ENCODE data around the gene VPS4B. TPM values are rescaled to one million over a fixed set of nuclear protein-coding genes. Genes with fewer than 3 reads are reported as not detected.
A peak's percentile ranks its signal among the peaks of the same experiment; 100 is the strongest.

Gene VPS4B
- total and polyA plus RNA-seq, 2 experiments from 2014 or later: 30.2 to 49.4 TPM

GRCh38 chr18:63373161-63373560 is 49.1 kb downstream of the VPS4B start:
- Mint-ChIP-seq H3K4me3 (no peak overlapping the region), H3K27me3 (ENCODE audit: insufficient read depth, low read depth, poor library complexity) (no peaks in the 10 kb centered on the region), H3K27ac (no peak overlapping the region), H3K9me3 (peaks cover 28% of the 10 kb centered on the region), H3K4me1 (0 out of 3 replicates have a peak, but pooled peaks cover 2% of the 10 kb centered on the region), H3K36me3 (ENCODE audit: low read depth) (peaks cover 14% of the 10 kb centered on the region)
- Histone ChIP-seq H3K4me1 (ENCODE audit: insufficient read depth) (no peaks in the 10 kb centered on the region), H3K36me3 (ENCODE audit: insufficient read depth) (no peaks in the 10 kb centered on the region), H2AFZ (no peak overlapping the region), H3K27ac (ENCODE audit: low read depth) (no peak overlapping the region), H3K79me2 (replicated peaks; ENCODE audit: insufficient read depth) (no peaks in the 10 kb centered on the region), H3K4me2 (no peak overlapping the region), H3F3A (replicated peaks; ENCODE audit: low read depth) (no peaks in the 10 kb centered on the region), H3K27me3 (ENCODE audit: insufficient read depth) (no peaks in the 10 kb centered on the region), H4K20me1 (replicated peaks; ENCODE audit: insufficient read depth) (no peaks in the 10 kb centered on the region), H3K4me3 (no peak overlapping the region), H3K9me2 (ENCODE audit: insufficient read depth) (no peaks in the 10 kb centered on the region)
- ATAC-seq (no peak), DNase-seq (ENCODE audit: low spot score) (no peak)
- no peak for TF ChIP-seq EZH2phosphoT487 (IDR thresholded peaks at IDR 0.05; ENCODE audit: unreplicated experiment)
- TF ChIP-seq ZNF331 (CRISPR knock-in tag; IDR thresholded peaks at IDR 0.05; ENCODE audit: low read depth): no peak
- no peak for TF ChIP-seq EZH2 (IDR thresholded peaks at IDR 0.05; ENCODE audit: low read depth, unreplicated experiment)
- no peak for TF ChIP-seq CREB1 (CRISPR knock-in tag; IDR thresholded peaks at IDR 0.05; ENCODE audit: low read depth)
- no peak for TF ChIP-seq REST (IDR thresholded peaks at IDR 0.05; ENCODE audit: unreplicated experiment)
- no peak for TF ChIP-seq ZNF114 (CRISPR knock-in tag; IDR thresholded peaks at IDR 0.05)
- no peak for TF ChIP-seq NANOG (IDR thresholded peaks at IDR 0.05; ENCODE audit: borderline replicate concordance)
- TF ChIP-seq CTCF (conservative IDR thresholded peaks at IDR 0.05; ENCODE audit: low read depth in 2 of 2): no peak
- TF ChIP-seq JUNB (IDR thresholded peaks at IDR 0.05; ENCODE audit: unreplicated experiment): no peak

GRCh38 chr18:63368611-63369010 is 53.7 kb downstream of the VPS4B start:
- Histone ChIP-seq H4K20me1 (replicated peaks; ENCODE audit: insufficient read depth) (peaks cover 12% of the 10 kb centered on the region), H3K9me2 (ENCODE audit: insufficient read depth) (no peaks in the 10 kb centered on the region), H3K36me3 (ENCODE audit: insufficient read depth) (no peaks in the 10 kb centered on the region), H3K4me2 (peak overlapping the region; percentile 99), H3K27ac (ENCODE audit: low read depth) (no peak overlapping the region), H3K79me2 (replicated peaks; ENCODE audit: insufficient read depth) (peaks cover 25% of the 10 kb centered on the region), H3K27me3 (ENCODE audit: insufficient read depth) (no peaks in the 10 kb centered on the region), H3F3A (replicated peaks; ENCODE audit: low read depth) (0 out of 2 replicates have a peak, but pooled peaks cover 3% of the 10 kb centered on the region), H3K4me3 (peak overlapping the region; percentile 77), H3K4me1 (ENCODE audit: insufficient read depth) (peaks cover 8% of the 10 kb centered on the region; the same call in 1 of the 2 replicates), H2AFZ (no peak overlapping the region)
- DNase-seq (ENCODE audit: low spot score) (no peak), ATAC-seq (no peak)
- Mint-ChIP-seq H3K27ac (no peak overlapping the region), H3K4me1 (peaks cover 14% of the 10 kb centered on the region; the same call in 2 of the 3 replicates), H3K27me3 (ENCODE audit: insufficient read depth, low read depth, poor library complexity) (peaks cover 3% of the 10 kb centered on the region), H3K9me3 (peaks cover 14% of the 10 kb centered on the region), H3K36me3 (ENCODE audit: low read depth) (peaks cover 18% of the 10 kb centered on the region), H3K4me3 (peak overlapping the region; percentile 92)
- no peak for TF ChIP-seq CREB1 (CRISPR knock-in tag; IDR thresholded peaks at IDR 0.05; ENCODE audit: low read depth)

Measured in GM23338 (cell line).